ENCODE measurements around the gene USP9X.
"Not testable (repeated sequence)": the region's sequence is repeated elsewhere in the genome, so short reads cannot be mapped to it uniquely, and the experiment has no call there.

USP9X gene

DNA sequence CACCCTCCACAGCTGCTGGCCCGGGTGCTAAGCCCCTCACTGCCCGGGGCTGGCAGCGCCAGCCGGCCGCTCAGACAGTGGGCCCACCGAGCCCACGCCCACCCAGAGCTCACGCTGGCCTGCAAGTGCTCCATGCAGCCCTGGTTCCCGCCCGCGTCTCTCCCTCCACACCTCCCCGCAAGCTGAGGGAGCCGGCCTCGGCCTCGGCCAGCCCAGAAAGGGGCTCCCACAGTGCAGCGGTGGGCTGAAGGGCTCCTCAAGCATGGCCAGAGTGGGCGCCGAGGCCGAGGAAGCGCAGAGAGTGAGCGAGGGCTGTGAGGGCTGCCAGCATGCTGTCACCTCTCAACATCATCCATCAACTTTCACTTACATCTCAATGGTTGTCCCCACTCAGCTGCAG, 200.7 kb downstream of the USP9X start:
- H3K36me3 ChIP-seq (ENCODE audit: control insufficient read depth in 4 of 4, insufficient read depth in 4 of 4, low read length in 3 of 4); POLR2A ChIA-PET; CTCF ChIA-PET; DNase-seq; H3K4me1 ChIP-seq (ENCODE audit: control extremely low read depth in 1 of 4, control insufficient read depth in 4 of 4, insufficient read depth in 4 of 4, low read length in 3 of 4); H3K4me3 ChIP-seq (ENCODE audit: control insufficient read depth in 1 of 7, extremely low read depth in 1 of 7, insufficient read depth in 4 of 7, low read depth in 2 of 7, low read length in 6 of 7); H3K9me3 ChIP-seq (ENCODE audit: control extremely low read depth in 1 of 5, control insufficient read depth in 4 of 5, insufficient read depth in 2 of 5, low read depth in 1 of 5, low read length in 4 of 5); H3K27ac ChIP-seq (ENCODE audit: insufficient read depth in 1 of 2, low read depth in 1 of 2, low read length in 2 of 2, poor library complexity in 1 of 2, severe bottlenecking in 2 of 2): not testable (repeated sequence)
- 100% methylated on average over 12 of the region's 21 CpGs for WGBS (ENCODE audit: insufficient coverage)
- H3K27me3 ChIP-seq (replicated peaks in 2 of 5; ENCODE audit: control insufficient read depth in 4 of 5, insufficient read depth in 5 of 5, low read length in 4 of 5) = peaks cover 0 to 16% (median 0%) of the 10 kb centered on the region in 5 experiments

Measured in common myeloid progenitor, CD34-positive (primary cell).